CD4-positive, alpha-beta memory T cell (primary cell): ENCODE results near the gene LRRC43. TPM values are rescaled to one million over a fixed set of nuclear protein-coding genes. Genes with fewer than 3 reads are reported as not detected.

ENCODE experiments used
- CTCF ChIA-PET: fragments of 350-600 bp; sonication (Branson Sonifier 250); formaldehyde crosslinking; loops from one replicate; lab custom pipeline; 2021; ENCODE audit warnings: inconsistent platforms; ENCODE audit not compliant: partially characterized antibody; lab: Charles Lee
- POLR2A ChIA-PET: fragments of 350-600 bp; sonication (Branson Sonifier 250); formaldehyde crosslinking; loops from one replicate; lab custom pipeline; 2021; ENCODE audit not compliant: partially characterized antibody; lab: Charles Lee
- DNase-seq, 5 donors: peaks; one replicate each; pipeline versions ENCODE4 v3.0.0 to v3.0.0-alpha.2; 2020 to 2022; ENCODE audit warnings: mixed read lengths in 1 of 5
- H3K27ac ChIP-seq: one replicate; pipeline ENCODE4 v1.7.0; 2013; ENCODE audit warnings: low read depth, low read length
- H3K27me3 ChIP-seq: 2 replicates; pipeline ENCODE4 v1.7.0; 2013; ENCODE audit warnings: mild to moderate bottlenecking, low read length, moderate library complexity; ENCODE audit not compliant: insufficient read depth
- H3K36me3 ChIP-seq: 2 replicates; pipeline ENCODE4 v1.7.0; 2013; ENCODE audit warnings: mild to moderate bottlenecking, low read length, moderate library complexity; ENCODE audit not compliant: insufficient read depth
- H3K4me1 ChIP-seq: 2 replicates; pipeline ENCODE4 v1.7.0; 2013; ENCODE audit warnings: mild to moderate bottlenecking, low read length, moderate library complexity; ENCODE audit not compliant: insufficient read depth
- H3K4me3 ChIP-seq, 2 donors: one replicate each; pipeline ENCODE4 v1.7.0; 2013; ENCODE audit warnings: low read length in 2 of 2, mild to moderate bottlenecking in 1 of 2
- H3K9me3 ChIP-seq, 2 donors: one replicate each; pipeline ENCODE4 v1.7.0; 2013; ENCODE audit warnings: low read length in 2 of 2, control low read depth in 1 of 2; ENCODE audit not compliant: control insufficient read depth in 1 of 2
- H3K27ac Mint-ChIP-seq, 7 donors: one replicate each; pipeline ENCODE4 v1.8.0; 2020 to 2021; ENCODE audit warnings: mixed read lengths in 7 of 7, mild to moderate bottlenecking in 6 of 7, inconsistent platforms in 3 of 7, moderate library complexity in 3 of 7
- H3K27me3 Mint-ChIP-seq, 2 donors: one replicate each; pipeline ENCODE4 v1.8.0; 2020 to 2021; ENCODE audit warnings: mixed read lengths in 2 of 2
- H3K36me3 Mint-ChIP-seq, 2 donors: one replicate each; pipeline ENCODE4 v1.8.0; 2020 to 2021; ENCODE audit warnings: mixed read lengths in 2 of 2, inconsistent platforms in 1 of 2, mild to moderate bottlenecking in 1 of 2
- H3K4me1 Mint-ChIP-seq, 4 donors: one replicate each; pipeline ENCODE4 v1.8.0; 2020 to 2021; ENCODE audit warnings: mixed read lengths in 4 of 4, mild to moderate bottlenecking in 1 of 4
- H3K4me3 Mint-ChIP-seq, 8 donors: one replicate each; pipeline ENCODE4 v1.8.0; 2020 to 2021; ENCODE audit warnings: mixed read lengths in 8 of 8, mild to moderate bottlenecking in 7 of 8, moderate library complexity in 6 of 8, inconsistent platforms in 3 of 8
- H3K9me3 Mint-ChIP-seq, 8 donors: one replicate each; pipeline ENCODE4 v1.8.0; 2020 to 2021; ENCODE audit warnings: mixed read lengths in 8 of 8, mild to moderate bottlenecking in 5 of 8, inconsistent platforms in 3 of 8, moderate library complexity in 1 of 8
- intact Hi-C: fragments of 100-400 bp; cut with micrococcal nuclease; formaldehyde crosslinking; loops from one replicate; pipeline ENCODE4 v1.15.1; 2023
- polyA plus RNA-seq, 2 donors: library from polyadenylated mRNA; unstranded; fragments of 300-500 nt; fragmentation: Illumina TruSeq; gene quantifications; one replicate each; pipeline ENCODE4 v1.2.3, GENCODE V29; 2021
- total RNA-seq, 2 experiments: library from RNA; stranded (reverse); gene quantifications; one replicate each; pipeline ENCODE4 v1.2.3, GENCODE V29; 2021

The LRRC43 gene
- total and polyA plus RNA-seq, 4 experiments from 2014 or later = not detected

- Histone ChIP-seq H3K4me1 (no peaks in the 10 kb centered on the region), H3K36me3 (peaks cover 12% of the 10 kb centered on the region), H3K27me3 (no peaks in the 10 kb centered on the region), H3K9me3 (no peaks in the 10 kb centered on the region), H3K27ac (no peak overlapping the region), H3K4me3 (no peak overlapping the region)
- Mint-ChIP-seq H3K36me3 (peaks cover 10 to 22% of the 10 kb centered on the region in 2 donors), H3K4me3 (no peak overlapping the region), H3K9me3 (no peaks in the 10 kb centered on the region), H3K27ac (peak overlapping the region in 1 of 7 donors; percentile 51), H3K4me1 (peaks cover 0 to 5% (median under 1%) of the 10 kb centered on the region in 4 donors), H3K27me3 (peaks cover 0 to 3% of the 10 kb centered on the region in 2 donors)
- CTCF ChIA-PET = no interaction called here
- POLR2A ChIA-PET = no interaction called here
- intact Hi-C loops = no loop called here
- DNase-seq = no peak
Measured at GRCh38 chr12:122145505-122146330, 37.2 kb upstream of the LRRC43 start.

GRCh38 chr12:122147514-122148290 is 35.2 kb upstream of the LRRC43 start:
- Histone ChIP-seq H3K4me1 (no peaks in the 10 kb centered on the region), H3K36me3 (peaks cover 2% of the 10 kb centered on the region), H3K9me3 (no peaks in the 10 kb centered on the region), H3K27me3 (no peaks in the 10 kb centered on the region), H3K27ac (no peak overlapping the region), H3K4me3 (no peak overlapping the region)
- Mint-ChIP-seq H3K27ac (no peak overlapping the region), H3K4me3 (no peak overlapping the region), H3K36me3 (peaks cover 3 to 9% of the 10 kb centered on the region in 2 donors), H3K4me1 (peaks cover 0 to 5% (median under 1%) of the 10 kb centered on the region in 4 donors), H3K9me3 (no peaks in the 10 kb centered on the region), H3K27me3 (peaks cover 0 to 3% of the 10 kb centered on the region in 2 donors)
- ChIA-PET CTCF (interaction anchor here (1.0 to 3.1 kb wide), 3 partner anchors 25 to 93 kb away, joined by 3 to 10 read pairs (median 4); no protein-coding TSS in a partner anchor), POLR2A (no interaction called here)
- intact Hi-C loops = no loop called here
- DNase-seq = no peak

GRCh38 chr12:122148657-122149056 is 34.3 kb upstream of the LRRC43 start:
- ChIA-PET POLR2A (no interaction called here), CTCF (interaction anchor here (1.6 to 3.1 kb wide), 2 partner anchors 25 to 42 kb away, joined by 4 to 10 read pairs; no protein-coding TSS in a partner anchor)
- H3K36me3 ChIP-seq = no peaks in the 10 kb centered on the region
- H3K4me3 ChIP-seq = no peak overlapping the region
- no peaks in the 10 kb centered on the region for H3K4me1 ChIP-seq
- Mint-ChIP-seq H3K4me3 (no peak overlapping the region), H3K36me3 (peaks cover 2 to 5% of the 10 kb centered on the region in 2 donors), H3K27me3 (peaks cover 0 to 3% of the 10 kb centered on the region in 2 donors), H3K27ac (peak overlapping the region in 2 of 7 donors; percentile 24 to 53), H3K9me3 (no peaks in the 10 kb centered on the region), H3K4me1 (peaks cover 0 to 5% (median under 1%) of the 10 kb centered on the region in 4 donors)
- no peak overlapping the region for H3K27ac ChIP-seq
- H3K27me3 ChIP-seq = no peaks in the 10 kb centered on the region
- no peaks in the 10 kb centered on the region for H3K9me3 ChIP-seq
- intact Hi-C loops = no loop called here
- DNase-seq = no peak

GRCh38 chr12:122150127-122150681 is 32.7 kb upstream of the LRRC43 start:
- no peak for DNase-seq
- Mint-ChIP-seq H3K4me1 (peaks cover 0 to 5% (median under 1%) of the 10 kb centered on the region in 4 donors), H3K4me3 (no peak overlapping the region), H3K27me3 (peaks cover 0 to 3% of the 10 kb centered on the region in 2 donors), H3K27ac (no peak overlapping the region), H3K9me3 (no peaks in the 10 kb centered on the region), H3K36me3 (no peaks in the 10 kb centered on the region)
- CTCF ChIA-PET = interaction anchor here (2.1 to 3.1 kb wide), 2 partner anchors 27 to 96 kb away, joined by 4 to 10 read pairs; no protein-coding TSS in a partner anchor
- intact Hi-C loops = no loop called here
- Histone ChIP-seq H3K36me3 (no peaks in the 10 kb centered on the region), H3K4me1 (no peaks in the 10 kb centered on the region), H3K27ac (no peak overlapping the region), H3K9me3 (no peaks in the 10 kb centered on the region), H3K27me3 (no peaks in the 10 kb centered on the region), H3K4me3 (no peak overlapping the region)
- POLR2A ChIA-PET = no interaction called here

GRCh38 chr12:122152754-122153153 is 30.2 kb upstream of the LRRC43 start:
- Mint-ChIP-seq H3K4me1 (peaks cover 0 to 1% (median 0%) of the 10 kb centered on the region in 4 donors), H3K27ac (no peak overlapping the region), H3K4me3 (no peak overlapping the region), H3K27me3 (peaks cover 0 to 4% of the 10 kb centered on the region in 2 donors), H3K9me3 (no peaks in the 10 kb centered on the region), H3K36me3 (no peaks in the 10 kb centered on the region)
- H3K9me3 ChIP-seq = no peaks in the 10 kb centered on the region
- intact Hi-C loops = no loop called here
- DNase-seq = no peak
- no peak overlapping the region for H3K4me3 ChIP-seq
- CTCF ChIA-PET = interaction anchor here (0.6 kb wide), 1 partner anchor 114 kb away, joined by 3 read pairs; no protein-coding TSS in a partner anchor
- no peak overlapping the region for H3K27ac ChIP-seq
- POLR2A ChIA-PET = interaction anchor here (0.5 kb wide), 1 partner anchor 1101 kb away, joined by 3 read pairs; no protein-coding TSS in a partner anchor
- no peaks in the 10 kb centered on the region for H3K27me3 ChIP-seq
- H3K4me1 ChIP-seq = no peaks in the 10 kb centered on the region
- H3K36me3 ChIP-seq = no peaks in the 10 kb centered on the region

- no peak overlapping the region for H3K27ac ChIP-seq
- no peaks in the 10 kb centered on the region for H3K9me3 Mint-ChIP-seq
- H3K27me3 ChIP-seq = no peaks in the 10 kb centered on the region
- H3K36me3 ChIP-seq = no peaks in the 10 kb centered on the region
- H3K27ac Mint-ChIP-seq = peak overlapping the region in 1 of 7 donors; percentile 54
- H3K36me3 Mint-ChIP-seq = no peaks in the 10 kb centered on the region
- no peak for DNase-seq
- no peaks in the 10 kb centered on the region for H3K9me3 ChIP-seq
- no peak overlapping the region for H3K4me3 ChIP-seq
- intact Hi-C loops = no loop called here
- peaks cover 0 to 1% of the 10 kb centered on the region in 2 donors for H3K27me3 Mint-ChIP-seq
- no peaks in the 10 kb centered on the region for H3K4me1 Mint-ChIP-seq
- ChIA-PET CTCF (no interaction called here), POLR2A (no interaction called here)
- no peaks in the 10 kb centered on the region for H3K4me1 ChIP-seq
- H3K4me3 Mint-ChIP-seq = no peak overlapping the region
Measured at GRCh38 chr12:122155705-122156104, 27.2 kb upstream of the LRRC43 start.
